Measurements from ENCODE around the gene PATL2.

Gene PATL2

GRCh38 chr15:44719293-44719999 is 8.3 kb upstream of the PATL2 start:
- peaks cover 37% of the 10 kb centered on the region for H3K36me3 ChIP-seq (replicated peaks)
- H3K27me3 ChIP-seq (replicated peaks) = no peaks in the 10 kb centered on the region
- no peak overlapping the region for H3K4me3 ChIP-seq (ENCODE audit: low read depth, low read length)
- TF ChIP-seq, protein P1, sequence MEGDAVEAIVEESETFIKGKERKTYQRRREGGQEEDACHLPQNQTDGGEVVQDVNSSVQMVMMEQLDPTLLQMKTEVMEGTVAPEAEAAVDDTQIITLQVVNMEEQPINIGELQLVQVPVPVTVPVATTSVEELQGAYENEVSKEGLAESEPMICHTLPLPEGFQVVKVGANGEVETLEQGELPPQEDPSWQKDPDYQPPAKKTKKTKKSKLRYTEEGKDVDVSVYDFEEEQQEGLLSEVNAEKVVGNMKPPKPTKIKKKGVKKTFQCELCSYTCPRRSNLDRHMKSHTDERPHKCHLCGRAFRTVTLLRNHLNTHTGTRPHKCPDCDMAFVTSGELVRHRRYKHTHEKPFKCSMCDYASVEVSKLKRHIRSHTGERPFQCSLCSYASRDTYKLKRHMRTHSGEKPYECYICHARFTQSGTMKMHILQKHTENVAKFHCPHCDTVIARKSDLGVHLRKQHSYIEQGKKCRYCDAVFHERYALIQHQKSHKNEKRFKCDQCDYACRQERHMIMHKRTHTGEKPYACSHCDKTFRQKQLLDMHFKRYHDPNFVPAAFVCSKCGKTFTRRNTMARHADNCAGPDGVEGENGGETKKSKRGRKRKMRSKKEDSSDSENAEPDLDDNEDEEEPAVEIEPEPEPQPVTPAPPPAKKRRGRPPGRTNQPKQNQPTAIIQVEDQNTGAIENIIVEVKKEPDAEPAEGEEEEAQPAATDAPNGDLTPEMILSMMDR (IDR thresholded peaks at IDR 0.05; ENCODE audit: low read depth, low read length, missing control alignments) = no peak
- no peak for DNase-seq
- in situ Hi-C loops (cut with HindIII; ENCODE audit: low pct_ligation_motif_present, low sequenced_read_pairs) = no loop called here
- H3K27ac ChIP-seq = no peak overlapping the region

GRCh38 chr15:44718927-44719292 is 7.8 kb upstream of the PATL2 start:
- H3K4me3 ChIP-seq (ENCODE audit: low read depth, low read length) = no peak overlapping the region
- in situ Hi-C loops (cut with HindIII; ENCODE audit: low pct_ligation_motif_present, low sequenced_read_pairs) = no loop called here
- TF ChIP-seq, protein P1 (IDR thresholded peaks at IDR 0.05; ENCODE audit: low read depth, low read length, missing control alignments) = no peak
- no peaks in the 10 kb centered on the region for H3K27me3 ChIP-seq (replicated peaks)
- H3K36me3 ChIP-seq (replicated peaks) = peaks cover 39% of the 10 kb centered on the region
- no peak for DNase-seq
- H3K27ac ChIP-seq = no peak overlapping the region

- peaks cover 39% of the 10 kb centered on the region for H3K36me3 ChIP-seq (replicated peaks)
- H3K27ac ChIP-seq = no peak overlapping the region
- H3K27me3 ChIP-seq (replicated peaks) = no peaks in the 10 kb centered on the region
- H3K4me3 ChIP-seq (ENCODE audit: low read depth, low read length) = no peak overlapping the region
- TF ChIP-seq, protein P1 (IDR thresholded peaks at IDR 0.05; ENCODE audit: low read depth, low read length, missing control alignments) = no peak
- no peak for DNase-seq
- in situ Hi-C loops (cut with HindIII; ENCODE audit: low pct_ligation_motif_present, low sequenced_read_pairs) = no loop called here
These were observed 7.2 kb upstream of the PATL2 start for GRCh38 chr15:44718180-44718926.

DNA sequence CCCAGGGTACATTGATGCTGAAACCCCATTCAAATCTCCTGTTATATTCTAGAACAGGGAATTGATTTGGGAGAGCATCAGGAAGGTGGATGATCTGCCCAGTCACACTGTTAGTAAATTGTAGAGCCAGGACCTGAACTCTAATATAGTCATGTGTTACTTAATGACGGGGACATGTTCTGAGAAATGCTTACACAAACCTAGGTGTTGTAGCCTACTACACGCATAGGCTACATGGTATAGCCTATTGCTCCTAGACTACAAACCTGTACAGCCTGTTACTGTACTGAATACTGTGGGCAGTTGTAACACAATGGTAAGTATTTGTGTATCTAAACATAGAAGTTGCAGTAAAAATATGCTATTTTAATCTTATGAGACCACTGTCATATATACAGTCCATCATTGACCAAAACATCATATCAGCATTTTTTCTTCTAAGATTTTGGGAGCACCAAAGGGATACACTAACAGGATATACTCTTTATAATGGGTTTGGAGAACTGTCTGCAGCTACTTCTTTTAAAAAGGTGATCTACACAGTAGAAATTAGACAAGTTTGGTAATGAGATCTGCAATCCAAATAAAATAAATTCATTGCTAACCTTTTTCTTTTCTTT is 6.0 kb upstream of the PATL2 start:
- Histone ChIP-seq H3K36me3 (replicated peaks) (peaks cover 39% of the 10 kb centered on the region), H3K4me3 (ENCODE audit: low read depth, low read length) (no peak overlapping the region), H3K27ac (no peak overlapping the region), H3K27me3 (replicated peaks) (no peaks in the 10 kb centered on the region)
- TF ChIP-seq, protein P1 (IDR thresholded peaks at IDR 0.05; ENCODE audit: low read depth, low read length, missing control alignments) = no peak
- no peak for DNase-seq
- in situ Hi-C loops (cut with HindIII; ENCODE audit: low pct_ligation_motif_present, low sequenced_read_pairs) = no loop called here

- H3K27me3 ChIP-seq (replicated peaks) = no peaks in the 10 kb centered on the region
- peaks cover 42% of the 10 kb centered on the region for H3K36me3 ChIP-seq (replicated peaks)
- in situ Hi-C loops (cut with HindIII; ENCODE audit: low pct_ligation_motif_present, low sequenced_read_pairs) = no loop called here
- H3K27ac ChIP-seq = no peak overlapping the region
- H3K4me3 ChIP-seq (ENCODE audit: low read depth, low read length) = no peak overlapping the region
- DNase-seq = no peak
- TF ChIP-seq, protein P1 (IDR thresholded peaks at IDR 0.05; ENCODE audit: low read depth, low read length, missing control alignments) = no peak
These were observed 4.7 kb upstream of the PATL2 start for GRCh38 chr15:44715797-44716334.
